ENCODE results near the gene BIRC2.

The BIRC2 gene

GRCh38 chr11:102314784-102315183 lies 32.2 kb upstream of the BIRC2 start:
- TF ChIP-seq POLR2A (IDR thresholded peaks at IDR 0.05; ENCODE audit: extremely low read depth, insufficient read length) (no peak), CTCF (IDR thresholded peaks at IDR 0.05; ENCODE audit: low read depth, low read length) (no peak), MAX (IDR thresholded peaks at IDR 0.05; ENCODE audit: low read depth, low read length) (no peak), MYC (IDR thresholded peaks at IDR 0.05; ENCODE audit: low read depth, low read length) (no peak)

GRCh38 chr11:102316346-102316904 lies 30.6 kb upstream of the BIRC2 start:
- TF ChIP-seq POLR2A (IDR thresholded peaks at IDR 0.05; ENCODE audit: extremely low read depth, insufficient read length) (no peak), MAX (IDR thresholded peaks at IDR 0.05; ENCODE audit: low read depth, low read length) (no peak), MYC (IDR thresholded peaks at IDR 0.05; ENCODE audit: low read depth, low read length) (no peak)
- H3K4me3 ChIP-seq (ENCODE audit: low read depth, low read length): no peak overlapping the region

More at GRCh38 chr11:102314784-102315183, 32.2 kb upstream of the BIRC2 start:
- DNase-seq (ENCODE audit: low read depth): no peak
- no peak overlapping the region for H3K4me3 ChIP-seq (ENCODE audit: low read depth, low read length)

GRCh38 chr11:102317099-102317767 lies 29.8 kb upstream of the BIRC2 start, which contains the start of gene BIRC3:
Gene BIRC3 (plus strand): TSS chr11:102317484. CDS start chr11:102324510, 7,026 bp downstream.
- peak; percentile 87 for DNase-seq (ENCODE audit: low read depth)
- H3K4me3 ChIP-seq (ENCODE audit: low read depth, low read length): peak within 1 kb of the TSS; percentile 60
- TF ChIP-seq CTCF (IDR thresholded peaks at IDR 0.05; ENCODE audit: low read depth, low read length) (peak; percentile 9), POLR2A (IDR thresholded peaks at IDR 0.05; ENCODE audit: extremely low read depth, insufficient read length) (no peak), MYC (IDR thresholded peaks at IDR 0.05; ENCODE audit: low read depth, low read length) (peak; percentile 40), MAX (IDR thresholded peaks at IDR 0.05; ENCODE audit: low read depth, low read length) (peak; percentile 69)

More at GRCh38 chr11:102316346-102316904, 30.6 kb upstream of the BIRC2 start:
- no peak for DNase-seq (ENCODE audit: low read depth)

- H3K4me3 ChIP-seq (ENCODE audit: low read depth, low read length): peak overlapping the region; percentile 60
- DNase-seq (ENCODE audit: low read depth): no peak
- TF ChIP-seq MAX (IDR thresholded peaks at IDR 0.05; ENCODE audit: low read depth, low read length): no peak
- no peak for TF ChIP-seq POLR2A (IDR thresholded peaks at IDR 0.05; ENCODE audit: extremely low read depth, insufficient read length)
- TF ChIP-seq CTCF (IDR thresholded peaks at IDR 0.05; ENCODE audit: low read depth, low read length): no peak
- no peak for TF ChIP-seq MYC (IDR thresholded peaks at IDR 0.05; ENCODE audit: low read depth, low read length)
Measured at GRCh38 chr11:102317768-102318103, 29.3 kb upstream of the BIRC2 start.

GRCh38 chr11:102318469-102318868 lies 28.5 kb upstream of the BIRC2 start:
- H3K4me3 ChIP-seq (ENCODE audit: low read depth, low read length): no peak overlapping the region
- no peak for TF ChIP-seq CTCF (IDR thresholded peaks at IDR 0.05; ENCODE audit: low read depth, low read length)
- no peak for TF ChIP-seq MAX (IDR thresholded peaks at IDR 0.05; ENCODE audit: low read depth, low read length)
- TF ChIP-seq POLR2A (IDR thresholded peaks at IDR 0.05; ENCODE audit: extremely low read depth, insufficient read length): no peak
- no peak for TF ChIP-seq MYC (IDR thresholded peaks at IDR 0.05; ENCODE audit: low read depth, low read length)
- DNase-seq (ENCODE audit: low read depth): no peak

- no peak for DNase-seq (ENCODE audit: low read depth)
- no peak overlapping the region for H3K4me3 ChIP-seq (ENCODE audit: low read depth, low read length)
- no peak for TF ChIP-seq MYC (IDR thresholded peaks at IDR 0.05; ENCODE audit: low read depth, low read length)
Measured at GRCh38 chr11:102319544-102319943, 27.5 kb upstream of the BIRC2 start.

All from NB4 (cell line).